Nephron progenitor cell (in vitro differentiated cells): ENCODE data around the gene ERC2.
A peak's percentile ranks its signal among the peaks of the same experiment; 100 is the strongest.

Experiments used
- DNase-seq: peaks from one replicate; pipeline ENCODE4 v3.0.0; 2021
- H3K27ac Mint-ChIP-seq: 2 replicates; pipeline ENCODE4 v1.8.0; 2021; ENCODE audit warnings: mild to moderate bottlenecking, moderate library complexity, mixed read lengths
- H3K27me3 Mint-ChIP-seq: 2 replicates; pipeline ENCODE4 v1.8.0; 2021; ENCODE audit warnings: mild to moderate bottlenecking, low read depth, mixed read lengths; ENCODE audit not compliant: poor library complexity
- H3K36me3 Mint-ChIP-seq: 2 replicates; pipeline ENCODE4 v1.8.0; 2021; ENCODE audit warnings: low read depth, mixed read lengths
- H3K4me1 Mint-ChIP-seq: 2 replicates; pipeline ENCODE4 v1.8.0; 2021; ENCODE audit warnings: mixed read lengths
- H3K4me3 Mint-ChIP-seq: 2 replicates; pipeline ENCODE4 v1.8.0; 2021; ENCODE audit warnings: mild to moderate bottlenecking, moderate library complexity, mixed read lengths
- H3K9me3 Mint-ChIP-seq: 2 replicates; pipeline ENCODE4 v1.8.0; 2021; ENCODE audit warnings: mild to moderate bottlenecking, moderate library complexity, mixed read lengths
- CTCF ChIP-seq: fragments of 200-600 bp; sonication (generic); IDR thresholded peaks from 2 replicates; pipeline ENCODE4 v1.5.0; 2021; ENCODE audit warnings: antibody characterized with exemption

ERC2 gene

GRCh38 chr3:56254835-56255234 is 213.4 kb downstream of the ERC2 start:
- peak; percentile 53 for TF ChIP-seq CTCF
- no peaks in the 10 kb centered on the region for H3K9me3 Mint-ChIP-seq
- no peak overlapping the region for H3K4me3 Mint-ChIP-seq
- no peak overlapping the region for H3K27ac Mint-ChIP-seq
- H3K4me1 Mint-ChIP-seq = peaks cover 26% of the 10 kb centered on the region
- H3K27me3 Mint-ChIP-seq = peaks cover 4% of the 10 kb centered on the region
- H3K36me3 Mint-ChIP-seq = no peaks in the 10 kb centered on the region
- DNase-seq = no peak

- Mint-ChIP-seq H3K36me3 (no peaks in the 10 kb centered on the region), H3K4me3 (no peak overlapping the region), H3K27ac (no peak overlapping the region), H3K27me3 (peaks cover 2% of the 10 kb centered on the region), H3K4me1 (peaks cover 26% of the 10 kb centered on the region), H3K9me3 (no peaks in the 10 kb centered on the region)
- no peak for TF ChIP-seq CTCF
- DNase-seq = no peak
Observed at GRCh38 chr3:56253941-56254665, 214.2 kb downstream of the ERC2 start.

GRCh38 chr3:56251343-56251945 is 216.8 kb downstream of the ERC2 start:
- Mint-ChIP-seq H3K36me3 (no peaks in the 10 kb centered on the region), H3K4me3 (no peak overlapping the region), H3K9me3 (no peaks in the 10 kb centered on the region), H3K27ac (no peak overlapping the region), H3K27me3 (no peaks in the 10 kb centered on the region), H3K4me1 (peaks cover 20% of the 10 kb centered on the region)
- DNase-seq = peak; percentile 44
- TF ChIP-seq CTCF = peak; percentile 86

GRCh38 chr3:56248021-56248420 is 220.2 kb downstream of the ERC2 start:
- H3K4me3 Mint-ChIP-seq = no peak overlapping the region
- H3K9me3 Mint-ChIP-seq = no peaks in the 10 kb centered on the region
- H3K36me3 Mint-ChIP-seq = no peaks in the 10 kb centered on the region
- H3K27ac Mint-ChIP-seq = no peak overlapping the region
- TF ChIP-seq CTCF = no peak
- H3K4me1 Mint-ChIP-seq = peaks cover 13% of the 10 kb centered on the region
- H3K27me3 Mint-ChIP-seq = no peaks in the 10 kb centered on the region
- no peak for DNase-seq

- Mint-ChIP-seq H3K36me3 (no peaks in the 10 kb centered on the region), H3K4me1 (peaks cover 12% of the 10 kb centered on the region), H3K4me3 (no peak overlapping the region), H3K27me3 (no peaks in the 10 kb centered on the region), H3K27ac (no peak overlapping the region), H3K9me3 (no peaks in the 10 kb centered on the region)
- TF ChIP-seq CTCF = no peak
- DNase-seq = peak; percentile 2
Observed at GRCh38 chr3:56238299-56238698, 230.0 kb downstream of the ERC2 start.

GRCh38 chr3:56233742-56234141 is 234.5 kb downstream of the ERC2 start:
- H3K4me1 Mint-ChIP-seq = peaks cover 8% of the 10 kb centered on the region
- TF ChIP-seq CTCF = no peak
- H3K9me3 Mint-ChIP-seq = no peaks in the 10 kb centered on the region
- H3K27ac Mint-ChIP-seq = no peak overlapping the region
- H3K36me3 Mint-ChIP-seq = no peaks in the 10 kb centered on the region
- no peak for DNase-seq
- H3K4me3 Mint-ChIP-seq = no peak overlapping the region
- no peaks in the 10 kb centered on the region for H3K27me3 Mint-ChIP-seq
